ENCODE data around the gene KCNJ5.

GRCh38 chr11:128937480-128937879 is 46.3 kb downstream of the KCNJ5 start:
- TF ChIP-seq ZNF274 (IDR thresholded peaks at IDR 0.05; ENCODE audit: low read depth, low read length) (no peak), YY1 (IDR thresholded peaks at IDR 0.05; ENCODE audit: insufficient read depth, insufficient read length) (no peak), SUZ12 (IDR thresholded peaks at IDR 0.05; ENCODE audit: extremely low read depth, insufficient read depth, insufficient read length) (no peak)

All from NT2/D1 (cell line).